ENCODE results near the gene FAM180A. TPM values are rescaled to one million over a fixed set of nuclear protein-coding genes. Genes with fewer than 3 reads are reported as not detected.
"Not testable (repeated sequence)": the region's sequence is repeated elsewhere in the genome, so short reads cannot be mapped to it uniquely, and the experiment has no call there.

Gene FAM180A
- not detected for total RNA-seq

- no peaks in the 10 kb centered on the region for H3K9me3 Mint-ChIP-seq
- no peak within 1 kb of the TSS for H3K27ac Mint-ChIP-seq
- DNase-seq (ENCODE audit: low spot score in 2 of 2) = no peak
- no peaks in the 10 kb centered on the region for H3K36me3 Mint-ChIP-seq
- no peak for ATAC-seq
These were observed at the start of gene FAM180A for GRCh38 chr7:135748770-135749169. FAM180A (minus strand) TSS chr7:135748813; CDS start chr7:135748580, 233 bp downstream.

GRCh38 chr7:135798095-135798494 lies 49.5 kb upstream of the FAM180A start:
- H3K9me3 Mint-ChIP-seq = no peaks in the 10 kb centered on the region
- no peaks in the 10 kb centered on the region for H3K36me3 Mint-ChIP-seq
- ATAC-seq = no peak
- no peak for DNase-seq (ENCODE audit: low spot score in 2 of 2)
- no peak overlapping the region for H3K27ac Mint-ChIP-seq

- H3K36me3 Mint-ChIP-seq = no peaks in the 10 kb centered on the region
- peak overlapping the region in 1 of 2 donors; percentile 18 for H3K27ac Mint-ChIP-seq
- ATAC-seq = no peak
- no peaks in the 10 kb centered on the region for H3K9me3 Mint-ChIP-seq
- no peak for DNase-seq (ENCODE audit: low spot score in 2 of 2)
These were observed 47.4 kb upstream of the FAM180A start for GRCh38 chr7:135795846-135796570.

GRCh38 chr7:135793841-135794240 lies 45.2 kb upstream of the FAM180A start:
- no peak overlapping the region for H3K27ac Mint-ChIP-seq
- H3K36me3 Mint-ChIP-seq = no peaks in the 10 kb centered on the region
- ATAC-seq (no peak), DNase-seq (ENCODE audit: low spot score in 2 of 2) (no peak)
- H3K9me3 Mint-ChIP-seq = no peaks in the 10 kb centered on the region

GRCh38 chr7:135792866-135793265 lies 44.3 kb upstream of the FAM180A start:
- Mint-ChIP-seq H3K9me3 (no peaks in the 10 kb centered on the region), H3K27ac (no peak overlapping the region), H3K36me3 (no peaks in the 10 kb centered on the region)
- DNase-seq (ENCODE audit: low spot score in 2 of 2) (no peak), ATAC-seq (no peak)

- no peaks in the 10 kb centered on the region for H3K36me3 Mint-ChIP-seq
- no peaks in the 10 kb centered on the region for H3K9me3 Mint-ChIP-seq
- ATAC-seq (no peak), DNase-seq (ENCODE audit: low spot score in 2 of 2) (no peak)
- no peak overlapping the region for H3K27ac Mint-ChIP-seq
These were observed 43.7 kb upstream of the FAM180A start for GRCh38 chr7:135792363-135792668.

- H3K36me3 Mint-ChIP-seq = no peaks in the 10 kb centered on the region
- no peak for ATAC-seq
- H3K27ac Mint-ChIP-seq = peak overlapping the region in 1 of 2 donors; percentile 26
- H3K9me3 Mint-ChIP-seq = no peaks in the 10 kb centered on the region
- no peak for DNase-seq (ENCODE audit: low spot score in 2 of 2)
These were observed 43.1 kb upstream of the FAM180A start for GRCh38 chr7:135791543-135792362.

GRCh38 chr7:135790371-135790977 lies 41.9 kb upstream of the FAM180A start:
- H3K9me3 Mint-ChIP-seq = no peaks in the 10 kb centered on the region
- no peak for ATAC-seq
- no peak for DNase-seq (ENCODE audit: low spot score in 2 of 2)
- no peak overlapping the region for H3K27ac Mint-ChIP-seq
- no peaks in the 10 kb centered on the region for H3K36me3 Mint-ChIP-seq

GRCh38 chr7:135789956-135790355 lies 41.3 kb upstream of the FAM180A start:
- ATAC-seq (no peak), DNase-seq (ENCODE audit: low spot score in 2 of 2) (no peak)
- Mint-ChIP-seq H3K36me3 (no peaks in the 10 kb centered on the region), H3K27ac (no peak overlapping the region), H3K9me3 (no peaks in the 10 kb centered on the region)

- H3K27ac Mint-ChIP-seq = no peak overlapping the region
- DNase-seq (ENCODE audit: low spot score in 2 of 2) (no peak), ATAC-seq (no peak)
- no peaks in the 10 kb centered on the region for H3K36me3 Mint-ChIP-seq
- no peaks in the 10 kb centered on the region for H3K9me3 Mint-ChIP-seq
These were observed 40.8 kb upstream of the FAM180A start for GRCh38 chr7:135789431-135789830.

GRCh38 chr7:135786911-135787310 lies 38.3 kb upstream of the FAM180A start:
- Mint-ChIP-seq H3K9me3 (no peaks in the 10 kb centered on the region), H3K27ac (no peak overlapping the region), H3K36me3 (no peaks in the 10 kb centered on the region)
- DNase-seq (ENCODE audit: low spot score in 2 of 2) (no peak), ATAC-seq (no peak)

- ATAC-seq (no peak), DNase-seq (ENCODE audit: low spot score in 2 of 2) (no peak)
- H3K36me3 Mint-ChIP-seq = no peaks in the 10 kb centered on the region
- H3K27ac Mint-ChIP-seq = no peak overlapping the region
- no peaks in the 10 kb centered on the region for H3K9me3 Mint-ChIP-seq
These were observed 36.5 kb upstream of the FAM180A start for GRCh38 chr7:135785065-135785464.

- Mint-ChIP-seq H3K36me3 (no peaks in the 10 kb centered on the region), H3K27ac (no peak overlapping the region), H3K9me3 (no peaks in the 10 kb centered on the region)
- DNase-seq (ENCODE audit: low spot score in 2 of 2) (no peak), ATAC-seq (no peak)
These were observed 35.4 kb upstream of the FAM180A start for GRCh38 chr7:135784013-135784412.

GRCh38 chr7:135782801-135783200 lies 34.2 kb upstream of the FAM180A start:
- Mint-ChIP-seq H3K27ac (no peak overlapping the region), H3K9me3 (peaks cover 0 to 7% of the 10 kb centered on the region in 2 donors), H3K36me3 (no peaks in the 10 kb centered on the region)
- DNase-seq (ENCODE audit: low spot score in 2 of 2) = no peak
- no peak for ATAC-seq

GRCh38 chr7:135782377-135782776 lies 33.8 kb upstream of the FAM180A start:
- H3K27ac Mint-ChIP-seq = no peak overlapping the region
- H3K36me3 Mint-ChIP-seq = no peaks in the 10 kb centered on the region
- DNase-seq (ENCODE audit: low spot score in 2 of 2) = no peak
- H3K9me3 Mint-ChIP-seq = peaks cover 0 to 7% of the 10 kb centered on the region in 2 donors
- ATAC-seq = no peak

GRCh38 chr7:135777626-135778398 lies 29.2 kb upstream of the FAM180A start:
- DNase-seq (ENCODE audit: low spot score in 2 of 2) (no peak), ATAC-seq (no peak)
- peaks cover 0 to 7% of the 10 kb centered on the region in 2 donors for H3K9me3 Mint-ChIP-seq
- H3K36me3 Mint-ChIP-seq = no peaks in the 10 kb centered on the region
- no peak overlapping the region for H3K27ac Mint-ChIP-seq

- H3K36me3 Mint-ChIP-seq; H3K27ac Mint-ChIP-seq; ATAC-seq; H3K9me3 Mint-ChIP-seq; DNase-seq (ENCODE audit: low spot score in 2 of 2): not testable (repeated sequence)
These were observed 27.3 kb upstream of the FAM180A start for GRCh38 chr7:135775915-135776314.

All from activated naive CD4-positive, alpha-beta T cell treated with anti-CD3 and anti-CD28 coated beads, Interleukin-2, amount 50 U/mL, for 72 hours (primary cell).